ENCODE data around the gene C1orf74. TPM values are rescaled to one million over a fixed set of nuclear protein-coding genes. Genes with fewer than 3 reads are reported as not detected.

C1orf74 gene
- total and polyA plus RNA-seq, 12 donors = 0.98 to 5.4 (median 2.2) TPM

DNA sequence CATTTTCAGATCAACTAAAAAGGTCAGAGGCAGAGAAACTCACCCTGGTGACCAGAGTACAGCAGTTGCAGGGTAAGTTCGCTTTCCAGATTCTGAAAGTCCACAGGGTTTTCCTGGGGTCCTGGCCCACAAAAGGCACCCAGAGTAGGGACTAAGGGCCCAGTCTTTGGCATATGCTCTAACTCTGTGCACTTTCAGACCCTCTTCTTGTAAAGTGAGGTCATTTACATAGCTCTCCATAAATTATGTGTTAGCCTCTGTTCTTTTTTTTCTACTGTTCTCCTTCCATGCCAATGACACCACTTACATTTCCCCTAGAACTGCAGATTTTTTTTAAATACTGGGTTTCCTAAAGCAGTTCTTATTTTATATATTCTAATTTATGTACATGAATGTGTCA lies 6.3 kb downstream of the C1orf74 start:
- TF ChIP-seq CTCF (IDR thresholded peaks at IDR 0.05) = no peak
- no peak for TF ChIP-seq POLR2A (IDR thresholded peaks at IDR 0.05)
- no peaks in the 10 kb centered on the region for H3K36me3 ChIP-seq (replicated peaks in 1 of 2)
- no peaks in the 10 kb centered on the region for H3K4me1 ChIP-seq (replicated peaks in 1 of 2)
- no peak overlapping the region for H3K4me3 ChIP-seq
- DNase-seq = no peak
- no peaks in the 10 kb centered on the region for H3K27me3 ChIP-seq
- 80 to 100% (median 98%) methylated on average over 1 of the region's 1 CpG for WGBS, 4 donors
- intact Hi-C loops (cut with DNase I) = no loop called here
- H3K9me3 ChIP-seq (replicated peaks in 1 of 3) = no peaks in the 10 kb centered on the region
- no peak overlapping the region for H3K27ac ChIP-seq

- intact Hi-C loops (cut with DNase I) = no loop called here
- Histone ChIP-seq H3K4me3 (no peak overlapping the region), H3K36me3 (replicated peaks in 1 of 2) (no peaks in the 10 kb centered on the region), H3K4me1 (replicated peaks in 1 of 2) (no peaks in the 10 kb centered on the region), H3K27me3 (no peaks in the 10 kb centered on the region), H3K9me3 (replicated peaks in 1 of 3) (no peaks in the 10 kb centered on the region), H3K27ac (no peak overlapping the region)
- TF ChIP-seq POLR2A (IDR thresholded peaks at IDR 0.05) (no peak), CTCF (IDR thresholded peaks at IDR 0.05) (no peak)
- WGBS, 4 donors = 64 to 85% (median 76%) methylated on average over 2 of the region's 2 CpGs
- DNase-seq = no peak
Measured at GRCh38 chr1:209777587-209777986, 6.8 kb downstream of the C1orf74 start.

DNA sequence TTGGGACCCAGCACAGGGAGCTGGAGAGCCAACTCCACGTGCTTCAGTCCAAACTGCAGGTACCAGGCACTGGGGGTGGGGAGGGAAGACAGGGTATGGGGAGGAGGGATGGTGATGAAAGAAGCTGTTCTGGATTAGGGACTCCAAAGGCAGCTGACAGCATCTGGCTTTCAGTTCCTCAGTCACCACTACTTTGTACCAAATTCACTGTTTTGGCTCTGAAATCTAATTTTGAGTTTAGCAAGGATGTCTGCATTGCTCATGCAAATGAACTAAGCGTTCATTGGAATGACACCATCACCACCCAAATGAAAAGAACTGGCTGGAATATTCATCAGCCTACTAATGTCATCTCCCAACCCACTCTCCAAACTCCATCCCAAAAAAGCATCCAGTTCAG lies 8.7 kb downstream of the C1orf74 start:
- H3K4me3 ChIP-seq = no peak overlapping the region
- intact Hi-C loops (cut with DNase I) = no loop called here
- H3K27me3 ChIP-seq = no peaks in the 10 kb centered on the region
- H3K9me3 ChIP-seq (replicated peaks in 1 of 3) = no peaks in the 10 kb centered on the region
- H3K27ac ChIP-seq = no peak overlapping the region
- TF ChIP-seq CTCF (IDR thresholded peaks at IDR 0.05) = no peak
- no peak for TF ChIP-seq POLR2A (IDR thresholded peaks at IDR 0.05)
- H3K4me1 ChIP-seq (replicated peaks in 1 of 2) = no peaks in the 10 kb centered on the region
- no peaks in the 10 kb centered on the region for H3K36me3 ChIP-seq (replicated peaks in 1 of 2)
- no peak for DNase-seq
- 71 to 85% (median 77%) methylated on average over 2 of the region's 2 CpGs for WGBS, 4 donors

DNA sequence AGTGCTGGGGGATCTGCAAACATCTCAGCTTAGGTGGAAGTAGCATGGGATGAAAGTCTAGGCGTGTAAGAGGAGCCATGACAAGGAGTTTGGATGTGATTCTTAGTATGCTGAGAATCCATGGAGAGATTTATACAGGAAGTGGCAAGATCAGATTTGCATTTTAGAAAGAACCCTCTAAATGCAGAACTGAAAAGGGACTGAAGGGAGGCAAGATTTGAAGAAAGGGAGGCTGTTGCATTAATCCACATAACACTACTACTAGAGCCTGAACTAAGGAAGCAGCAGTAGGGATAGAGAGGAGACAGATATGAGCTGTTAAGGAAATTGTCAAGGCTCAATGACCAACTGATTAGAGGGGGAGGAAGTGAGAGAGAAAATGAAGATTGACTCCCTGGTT lies 9.8 kb downstream of the C1orf74 start:
- no peaks in the 10 kb centered on the region for H3K36me3 ChIP-seq (replicated peaks in 1 of 2)

More for the DNA sequence above, 9.8 kb downstream of the C1orf74 start:
- Histone ChIP-seq H3K27ac (no peak overlapping the region), H3K27me3 (no peaks in the 10 kb centered on the region), H3K4me3 (no peak overlapping the region), H3K4me1 (replicated peaks in 1 of 2) (peaks cover 0 to under 1% of the 10 kb centered on the region in 2 donors), H3K9me3 (replicated peaks in 1 of 3) (no peaks in the 10 kb centered on the region)
- WGBS, 4 donors = 81 to 91% (median 85%) methylated on average over 1 of the region's 1 CpG
- no peak for DNase-seq
- TF ChIP-seq POLR2A (IDR thresholded peaks at IDR 0.05) = no peak
- no peak for TF ChIP-seq CTCF (IDR thresholded peaks at IDR 0.05)
- intact Hi-C loops (cut with DNase I) = no loop called here
